Testis (tissue), 3 donors: Measurements from ENCODE around the gene ENO1. TPM values are rescaled to one million over a fixed set of nuclear protein-coding genes. Genes with fewer than 3 reads are reported as not detected.

Experiments used
- DNase-seq: peaks from one replicate; pipeline ENCODE4 v3.0.0-alpha.2; 2019
- H3K27ac ChIP-seq, 2 donors: fragments of 200-600 bp; sonication (generic); one replicate each; pipeline ENCODE4 v1.5.1; 2019
- H3K27me3 ChIP-seq: fragments of 200-600 bp; sonication (generic); one replicate; pipeline ENCODE4 v1.5.1; 2019
- H3K36me3 ChIP-seq: fragments of 200-600 bp; sonication (generic); one replicate; pipeline ENCODE4 v1.5.1; 2017; ENCODE audit warnings: low read depth; ENCODE audit errors: missing control alignments
- H3K4me1 ChIP-seq: fragments of 200-600 bp; sonication (generic); one replicate; pipeline ENCODE4 v1.5.1; 2019
- H3K4me3 ChIP-seq, 2 donors: fragments of 200-600 bp; sonication (generic); one replicate each; pipeline ENCODE4 v1.5.1; 2017 to 2019
- H3K9me3 ChIP-seq: fragments of 200-600 bp; sonication (generic); one replicate; pipeline ENCODE4 v1.5.1; 2017
- CTCF ChIP-seq, 3 experiments: fragments of 450-650 bp in 2 of 3; fragments of 200-600 bp in 1 of 3; sonication (generic) in 1 of 3; IDR thresholded peaks; one replicate each; pipeline ENCODE4 v1.5.1; 2016 to 2019; ENCODE audit warnings: antibody characterized with exemption in 3 of 3, mild to moderate bottlenecking in 2 of 3, moderate library complexity in 1 of 3
- POLR2A ChIP-seq: fragments of 450-650 bp; IDR thresholded peaks from one replicate; pipeline ENCODE4 v1.6.1; 2017; ENCODE audit warnings: antibody characterized with exemption, mild to moderate bottlenecking, moderate library complexity
- WGBS, 2 donors: methylation state at CpG; one replicate each; pipeline ENCODE4 v1.1.5; 2018; 5-methylcytosine and 5-hydroxymethylcytosine counted together
- intact Hi-C: fragments of 100-400 bp; cut with DNase I; formaldehyde crosslinking; loops from one replicate; pipeline ENCODE4 v1.15.1; 2023; ENCODE audit warnings: low total_unique reads
- polyA plus RNA-seq: library from polyadenylated mRNA; stranded (reverse); fragments of 350-450 nt; fragmentation: Illumina TruSeq; extraction: RNeasy Lipid Tissue Mini Kit (QIAGEN cat#74804); gene quantifications from one replicate; pipeline ENCODE4 v1.2.3, GENCODE V29; 2014; ENCODE audit warnings: low read depth, low replicate concordance; ENCODE audit not compliant: insufficient read depth
- total RNA-seq, 2 donors: library from RNA; depleted of rRNA; stranded (reverse); fragments of >200 nt; gene quantifications; one replicate each; pipeline ENCODE4 v1.2.3, GENCODE V29; 2016

ENO1 gene
- total and polyA plus RNA-seq, 3 donors from 2014 or later = 310 to 589 (median 380) TPM

GRCh38 chr1:8876087-8876486, 2.4 kb downstream of the ENO1 start:
- Histone ChIP-seq H3K36me3 (peaks cover 3% of the 10 kb centered on the region), H3K4me3 (no peak overlapping the region), H3K4me1 (peaks cover 49% of the 10 kb centered on the region), H3K27me3 (no peaks in the 10 kb centered on the region), H3K27ac (peak overlapping the region in 1 of 2 donors; percentile 31), H3K9me3 (no peaks in the 10 kb centered on the region)
- TF ChIP-seq CTCF (IDR thresholded peaks at IDR 0.05) = no peak
- TF ChIP-seq POLR2A = no peak
- 43 to 63% methylated on average over 3 of the region's 3 CpGs for WGBS, 2 donors
- DNase-seq = no peak
- intact Hi-C loops = no loop called here

- intact Hi-C loops = no loop called here
- H3K27me3 ChIP-seq = no peaks in the 10 kb centered on the region
- WGBS, 2 donors = 47 to 57% methylated on average over 7 of the region's 7 CpGs
These were observed 3.1 kb downstream of the ENO1 start for GRCh38 chr1:8875216-8875861.

GRCh38 chr1:8874230-8875201, 4.0 kb downstream of the ENO1 start:
- intact Hi-C loops = no loop called here
- DNase-seq = no peak
- Histone ChIP-seq H3K9me3 (no peaks in the 10 kb centered on the region), H3K27me3 (no peaks in the 10 kb centered on the region), H3K27ac (peak overlapping the region in 1 of 2 donors; percentile 14), H3K4me1 (peaks cover 35% of the 10 kb centered on the region), H3K36me3 (peaks cover 3% of the 10 kb centered on the region), H3K4me3 (no peak overlapping the region)
- 78 to 81% methylated on average over 15 of the region's 15 CpGs for WGBS, 2 donors
- TF ChIP-seq CTCF (IDR thresholded peaks at IDR 0.05) = no peak
- TF ChIP-seq POLR2A = no peak

More at GRCh38 chr1:8875216-8875861, 3.1 kb downstream of the ENO1 start:
- Histone ChIP-seq H3K27ac (peak overlapping the region in 1 of 2 donors; percentile 31), H3K4me3 (no peak overlapping the region), H3K4me1 (peaks cover 43% of the 10 kb centered on the region), H3K36me3 (peaks cover 3% of the 10 kb centered on the region), H3K9me3 (no peaks in the 10 kb centered on the region)
- TF ChIP-seq POLR2A (no peak), CTCF (IDR thresholded peaks at IDR 0.05) (no peak)
- DNase-seq = no peak

- 55% methylated on average over 5 of the region's 5 CpGs for WGBS, 2 donors
- H3K4me1 ChIP-seq = peaks cover 32% of the 10 kb centered on the region
- no peaks in the 10 kb centered on the region for H3K27me3 ChIP-seq
- no peak overlapping the region for H3K27ac ChIP-seq
- H3K4me3 ChIP-seq = no peak overlapping the region
- TF ChIP-seq CTCF (IDR thresholded peaks at IDR 0.05) (no peak), POLR2A (no peak)
- DNase-seq = peak; percentile 44
- peaks cover 3% of the 10 kb centered on the region for H3K36me3 ChIP-seq
- intact Hi-C loops = no loop called here
- no peaks in the 10 kb centered on the region for H3K9me3 ChIP-seq
These were observed 4.8 kb downstream of the ENO1 start for GRCh38 chr1:8873506-8874229.
